ENCODE measurements around the gene KCTD15. TPM values are rescaled to one million over a fixed set of nuclear protein-coding genes. Genes with fewer than 3 reads are reported as not detected.

KCTD15 gene
- total and polyA plus RNA-seq, 10 of the 15 experiments (the other 5 are each of a cell fraction or from before 2014, with no cell fraction given), result not detected

- intact Hi-C loops (cut with micrococcal nuclease; ENCODE audit: unreplicated experiment), result no loop called here
- WGBS (ENCODE audit: insufficient coverage, insufficient replicate concordance, low lambda C conversion rate, missing lambda C conversion rate), result 0% methylated on average over 3 of the region's 3 CpGs
- ATAC-seq, result no peak
- H3K27ac ChIP-seq (ENCODE audit: control insufficient read depth, insufficient read depth), result no peak overlapping the region
- ChIA-PET RAD21 (ENCODE audit: unreplicated experiment) (interaction anchor here (0.7 kb wide), 1 partner anchor 279 kb away, joined by 4 read pairs; no protein-coding TSS in a partner anchor), POLR2A (no interaction called here), SMC1A (ENCODE audit: uncharacterized antibody, unreplicated experiment) (no interaction called here), CTCF (no interaction called here)
- no peak overlapping the region for H2AFZ ChIP-seq (ENCODE audit: control insufficient read depth, low read depth, low read length)
- H4K20me1 ChIP-seq (ENCODE audit: control insufficient read depth, insufficient read depth), result no peaks in the 10 kb centered on the region
- no peak for FAIRE-seq
- no peaks in the 10 kb centered on the region for H3K36me3 ChIP-seq (ENCODE audit: control insufficient read depth in 2 of 2, insufficient read depth in 2 of 2, low read length in 1 of 2)
- no peak for DNase-seq (ENCODE audit: low read depth, low spot score)
- no peak overlapping the region for H3K4me2 ChIP-seq (ENCODE audit: control insufficient read depth, insufficient read depth)
- no peaks in the 10 kb centered on the region for H3K4me1 ChIP-seq (ENCODE audit: control insufficient read depth, insufficient read depth, low read length)
- no peaks in the 10 kb centered on the region for H3K27me3 ChIP-seq (replicated peaks in 1 of 2; ENCODE audit: control insufficient read depth in 2 of 2, insufficient read depth in 2 of 2, low read length in 1 of 2)
- H3K9me3 ChIP-seq (replicated peaks; ENCODE audit: control insufficient read depth, insufficient read depth, low read length), result no peaks in the 10 kb centered on the region
- H3K79me2 ChIP-seq (ENCODE audit: control insufficient read depth, insufficient read depth, low read length), result no peaks in the 10 kb centered on the region
- BruUV-seq (replicated peaks), result no TSS peak
- H3K4me3 ChIP-seq, result no peak overlapping the region
- in situ Hi-C loops (cut with MboI), result no loop called here
- no peak overlapping the region for H3K9ac ChIP-seq (ENCODE audit: control insufficient read depth, insufficient read depth, low read length)
- TF ChIP-seq SP1 (IDR thresholded peaks at IDR 0.05; ENCODE audit: low read depth, low read length) (no peak), SUPT20H (IDR thresholded peaks at IDR 0.05; ENCODE audit: borderline replicate concordance, control insufficient read depth, low read depth, low read length) (no peak), E2F8 (IDR thresholded peaks at IDR 0.05; ENCODE audit: low read depth, partially characterized antibody) (no peak), RUNX3 (IDR thresholded peaks at IDR 0.05; ENCODE audit: low read length) (no peak), SREBF2 (IDR thresholded peaks at IDR 0.05; ENCODE audit: low read length) (no peak), ZNF622 (IDR thresholded peaks at IDR 0.05) (no peak), BCLAF1 (IDR thresholded peaks at IDR 0.05) (no peak), RELB (IDR thresholded peaks at IDR 0.05; ENCODE audit: low read depth) (no peak), GATAD2B (conservative IDR thresholded peaks at IDR 0.05; ENCODE audit: low read depth) (no peak), SPI1 (IDR thresholded peaks at IDR 0.05; ENCODE audit: borderline replicate concordance, insufficient read depth, low read depth, low read length) (no peak), BMI1 (IDR thresholded peaks at IDR 0.05; ENCODE audit: borderline replicate concordance) (no peak), BCL11A (IDR thresholded peaks at IDR 0.05; ENCODE audit: low read depth, low read length) (no peak), NR2F1 (conservative IDR thresholded peaks at IDR 0.05) (no peak), TAF1 (IDR thresholded peaks at IDR 0.05; ENCODE audit: borderline replicate concordance, low read depth, low read length) (no peak), TCF12 (IDR thresholded peaks at IDR 0.05; ENCODE audit: low read depth, low read length) (no peak), YY1 (IDR thresholded peaks at IDR 0.05; ENCODE audit: low read depth, low read length) (no peak), ZNF384 (IDR thresholded peaks at IDR 0.05; ENCODE audit: borderline replicate concordance, low read depth, low read length) (no peak), PAX5 (IDR thresholded peaks at IDR 0.05; ENCODE audit: borderline replicate concordance, low read depth, low read length) (no peak), STAT1 (conservative IDR thresholded peaks at IDR 0.05) (no peak)
These were observed 65.3 kb downstream of the KCTD15 start for GRCh38 chr19:33861950-33862349.

All from GM12878 (cell line).